GM19099 (cell line): ENCODE results near the gene FOXK1.

ENCODE experiments used
- POLR2A ChIP-seq: IDR thresholded peaks from 3 replicates; pipeline ENCODE4 v1.6.1; 2011; ENCODE audit warnings: low read depth; ENCODE audit not compliant: insufficient read length; ENCODE audit errors: extremely low read depth

The FOXK1 gene

DNA sequence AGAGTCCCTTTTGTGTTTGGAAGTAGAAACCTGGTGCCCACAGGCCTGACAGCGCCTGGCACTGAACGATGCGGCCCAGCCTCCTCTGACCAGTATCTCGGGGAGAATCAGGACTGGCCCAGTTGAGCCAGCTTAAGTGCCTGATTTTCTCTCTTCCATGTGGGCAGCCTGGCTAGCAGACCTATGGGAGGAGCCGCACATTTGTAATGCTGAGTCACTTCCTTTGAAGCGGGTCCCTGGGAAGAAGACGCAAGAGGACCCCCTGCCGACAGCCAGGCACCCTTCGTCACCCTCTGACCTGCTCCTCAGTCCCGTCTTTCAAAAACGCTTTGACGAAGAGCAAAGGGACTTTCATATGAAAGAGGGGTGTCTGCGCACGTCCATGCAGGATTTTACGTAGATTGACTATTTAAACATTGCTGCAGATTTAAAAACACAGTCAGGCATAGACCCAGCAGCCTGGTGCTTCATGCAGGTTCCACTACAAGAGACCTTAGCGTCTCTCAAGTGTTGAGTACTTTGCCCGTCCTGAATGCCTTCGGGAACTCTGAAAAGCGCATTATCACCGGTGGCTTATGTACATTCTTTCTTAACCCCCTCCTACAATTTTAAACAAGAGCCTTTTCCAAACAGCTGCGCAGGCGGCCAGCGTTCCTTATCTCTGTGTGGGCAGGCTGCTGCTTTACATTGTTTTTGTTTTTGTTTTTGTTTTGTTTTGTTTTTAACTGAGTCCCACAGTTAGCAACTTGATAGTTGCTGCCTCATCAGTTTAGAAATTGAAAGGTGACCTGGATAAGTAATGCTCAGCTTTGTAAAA lies 56.8 kb downstream of the FOXK1 start:
- TF ChIP-seq POLR2A = no peak

GRCh38 chr7:4739528-4739992 lies 57.5 kb downstream of the FOXK1 start:
- no peak for TF ChIP-seq POLR2A

GRCh38 chr7:4740796-4741195 lies 58.7 kb downstream of the FOXK1 start:
- no peak for TF ChIP-seq POLR2A

DNA sequence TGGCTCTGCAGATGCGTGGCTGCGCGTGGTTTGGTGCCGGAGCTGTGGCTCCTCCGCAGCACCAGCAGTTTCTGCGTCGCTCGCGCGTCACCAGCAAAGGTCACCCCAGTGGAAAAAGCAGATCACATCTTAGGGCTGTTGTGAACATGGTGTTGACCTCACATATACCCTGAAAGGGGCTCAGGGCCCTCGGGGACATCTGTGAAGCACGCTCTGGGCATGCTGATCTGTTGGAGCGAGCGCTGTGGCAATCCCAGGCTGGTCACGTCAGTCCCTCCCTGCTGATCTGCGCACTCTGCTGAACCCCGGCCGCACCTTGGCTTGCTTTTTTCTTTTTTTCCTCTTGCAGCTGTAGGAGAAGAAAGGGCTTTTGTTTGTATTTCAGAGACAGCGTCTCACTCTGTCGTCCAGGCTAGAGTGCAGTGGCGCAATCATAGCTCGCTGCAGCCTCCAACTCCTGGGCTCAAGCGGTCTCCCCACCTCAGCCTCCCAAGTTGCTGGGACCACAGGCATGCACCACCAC lies 60.0 kb downstream of the FOXK1 start:
- TF ChIP-seq POLR2A = no peak

DNA sequence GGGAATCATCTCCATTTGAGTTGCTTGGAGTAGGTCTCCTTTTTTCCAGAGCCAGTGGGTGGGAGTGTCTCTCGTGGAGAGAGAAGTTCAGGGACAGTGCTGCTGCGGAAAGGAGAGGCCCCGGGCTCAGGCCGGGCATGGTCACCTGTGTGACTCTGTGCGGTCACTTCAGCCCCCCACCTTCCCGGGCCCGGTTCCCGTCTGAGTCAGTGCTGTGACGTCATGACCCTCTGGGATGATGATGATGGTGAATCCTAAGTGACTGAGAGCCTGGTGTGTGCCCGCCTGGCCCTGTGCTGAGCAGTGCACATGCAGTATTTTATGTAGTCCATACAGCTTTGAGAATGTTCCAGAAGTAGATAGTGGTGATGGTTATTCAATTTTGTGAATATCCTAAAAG lies 60.8 kb downstream of the FOXK1 start:
- TF ChIP-seq POLR2A = no peak

DNA sequence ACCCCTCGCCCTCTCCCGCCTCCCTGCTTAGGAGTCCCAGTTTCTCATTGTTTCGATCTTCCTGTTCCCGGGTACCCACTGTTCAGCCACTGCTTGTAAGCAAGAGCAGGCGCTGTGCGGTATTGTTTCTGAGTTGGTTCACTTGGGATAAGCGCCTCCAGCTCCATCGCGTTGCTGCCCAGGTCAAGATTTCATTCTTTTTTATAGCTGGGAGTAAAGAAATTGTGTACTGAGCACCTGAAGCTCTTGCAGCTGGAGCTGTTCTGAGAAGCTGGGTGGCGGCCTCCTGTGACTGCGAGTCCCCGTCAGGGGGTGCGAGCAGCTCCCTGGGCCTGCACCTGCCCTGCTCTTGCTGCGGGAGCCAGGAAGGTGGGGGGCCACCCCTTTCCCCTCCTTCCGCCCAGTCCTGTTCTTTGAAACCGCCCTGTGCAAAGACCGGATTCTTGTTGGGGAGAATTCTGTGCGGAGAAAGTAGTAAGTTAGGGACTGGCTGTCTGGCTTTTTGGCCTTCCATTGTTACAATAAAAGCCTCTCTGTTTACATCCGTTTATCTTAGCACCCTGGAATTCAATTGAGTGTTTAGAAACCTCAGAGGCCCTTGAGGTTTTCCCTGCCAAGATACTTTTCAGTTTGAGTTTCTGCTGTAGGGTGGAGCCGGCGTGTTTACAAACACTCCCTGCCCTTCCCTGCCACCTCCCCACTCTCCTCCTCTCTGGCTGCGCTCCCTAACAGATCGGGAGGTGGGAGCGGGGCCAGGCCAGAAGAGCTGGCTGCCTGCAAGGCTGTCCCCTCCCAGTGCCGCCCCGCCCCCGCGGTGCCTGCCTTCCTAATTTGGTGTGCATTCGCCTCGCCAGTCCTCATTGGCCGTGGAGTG lies 62.5 kb downstream of the FOXK1 start:
- peak; percentile 57 for TF ChIP-seq POLR2A

DNA sequence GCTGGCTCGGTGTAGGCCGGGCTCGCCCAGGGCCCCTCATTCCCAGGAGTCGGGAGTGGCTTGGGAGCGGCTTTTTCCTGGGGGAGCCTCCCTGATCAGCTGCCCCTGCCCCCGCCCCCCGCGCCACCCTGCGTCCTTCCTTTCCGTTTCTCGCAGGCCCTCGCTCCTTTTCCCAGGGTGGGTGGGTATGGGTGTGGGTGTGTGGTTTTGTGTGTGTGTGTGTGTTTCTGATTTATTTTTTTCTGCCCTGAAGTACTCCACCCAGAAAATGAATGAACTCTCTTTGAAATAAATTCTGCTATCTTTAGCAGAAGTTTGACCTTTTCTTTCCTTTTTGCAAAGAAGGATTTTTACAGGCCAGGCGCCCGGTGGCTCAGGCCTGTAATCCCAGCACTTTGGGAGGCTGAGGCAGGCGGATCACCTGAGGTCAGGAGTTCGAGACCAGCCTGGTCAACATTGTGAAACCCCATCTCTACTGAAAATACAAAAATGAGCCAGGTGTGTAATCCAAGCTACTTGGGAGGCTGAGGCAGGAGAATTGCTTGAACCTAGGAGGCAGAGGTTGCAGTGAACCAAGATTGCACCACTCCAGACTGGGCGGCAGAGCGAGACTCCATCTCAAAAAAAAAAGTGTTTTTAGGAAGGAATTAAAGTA lies 63.3 kb downstream of the FOXK1 start:
- TF ChIP-seq POLR2A = no peak

GRCh38 chr7:4745971-4746919 lies 64.2 kb downstream of the FOXK1 start:
- TF ChIP-seq POLR2A = peak; percentile 45

GRCh38 chr7:4747013-4747412 lies 64.9 kb downstream of the FOXK1 start:
- no peak for TF ChIP-seq POLR2A

DNA sequence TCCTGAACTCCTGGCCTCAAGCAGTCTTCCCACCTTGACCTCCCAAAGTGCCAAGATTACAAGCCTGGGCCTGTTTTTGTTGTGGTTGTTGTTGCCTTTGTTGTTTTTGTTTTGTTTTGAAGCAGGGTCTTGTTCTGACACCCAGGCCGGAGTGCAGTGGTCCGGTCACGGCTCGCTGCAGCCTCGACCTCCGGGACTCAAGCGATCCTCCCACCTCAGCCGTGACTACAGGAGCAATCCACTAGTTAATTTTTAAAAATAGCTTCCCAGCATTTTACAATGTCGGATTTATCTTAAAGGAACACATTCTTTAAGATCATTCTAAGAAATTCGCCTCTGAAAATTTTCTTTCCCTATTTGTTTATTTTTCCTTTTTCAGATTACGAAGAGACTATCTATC lies 65.7 kb downstream of the FOXK1 start:
- no peak for TF ChIP-seq POLR2A

DNA sequence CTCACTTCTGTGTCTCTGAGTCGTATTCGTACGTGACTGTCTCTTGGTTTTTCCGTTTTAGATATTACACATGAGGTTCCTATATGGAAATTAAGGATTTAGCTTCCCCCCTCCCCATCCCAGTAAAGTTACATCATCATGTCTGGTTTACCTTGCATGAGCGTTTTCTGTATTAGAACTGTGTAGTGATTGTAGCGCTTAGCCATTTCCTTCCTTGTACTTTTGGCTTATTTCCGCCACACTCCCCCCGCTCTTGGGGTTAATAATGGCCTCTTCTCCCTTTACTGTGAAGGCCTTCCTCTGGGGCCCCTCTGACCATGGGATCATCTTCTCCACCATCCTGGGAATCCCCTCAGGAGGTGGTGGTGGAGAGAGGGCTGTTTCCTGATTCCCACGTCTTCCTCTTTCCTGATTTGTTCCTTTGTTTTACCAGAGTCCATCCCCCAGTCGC lies 66.2 kb downstream of the FOXK1 start:
- TF ChIP-seq POLR2A = no peak

GRCh38 chr7:4749363-4749762 lies 67.3 kb downstream of the FOXK1 start:
- no peak for TF ChIP-seq POLR2A

DNA sequence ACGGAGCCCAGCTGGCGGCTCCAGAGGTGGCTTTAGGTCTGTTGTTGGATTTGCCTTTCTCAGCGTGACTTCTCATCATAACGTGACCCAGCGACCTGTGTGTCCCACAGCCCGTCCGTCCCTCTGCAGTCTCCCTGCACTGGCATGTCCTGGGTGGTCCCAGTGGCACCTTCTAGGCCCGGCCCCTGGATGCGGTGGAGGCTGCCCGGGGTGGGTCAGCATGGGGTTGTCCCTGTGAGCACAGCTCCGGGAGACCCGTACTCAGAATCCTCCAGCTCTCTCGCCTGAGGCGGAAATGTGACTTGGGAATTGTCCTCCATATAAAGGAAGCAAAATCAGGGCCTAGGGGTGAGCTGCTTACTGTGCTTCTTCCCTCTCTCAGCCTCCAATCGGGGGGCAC lies 67.7 kb downstream of the FOXK1 start:
- TF ChIP-seq POLR2A = no peak

DNA sequence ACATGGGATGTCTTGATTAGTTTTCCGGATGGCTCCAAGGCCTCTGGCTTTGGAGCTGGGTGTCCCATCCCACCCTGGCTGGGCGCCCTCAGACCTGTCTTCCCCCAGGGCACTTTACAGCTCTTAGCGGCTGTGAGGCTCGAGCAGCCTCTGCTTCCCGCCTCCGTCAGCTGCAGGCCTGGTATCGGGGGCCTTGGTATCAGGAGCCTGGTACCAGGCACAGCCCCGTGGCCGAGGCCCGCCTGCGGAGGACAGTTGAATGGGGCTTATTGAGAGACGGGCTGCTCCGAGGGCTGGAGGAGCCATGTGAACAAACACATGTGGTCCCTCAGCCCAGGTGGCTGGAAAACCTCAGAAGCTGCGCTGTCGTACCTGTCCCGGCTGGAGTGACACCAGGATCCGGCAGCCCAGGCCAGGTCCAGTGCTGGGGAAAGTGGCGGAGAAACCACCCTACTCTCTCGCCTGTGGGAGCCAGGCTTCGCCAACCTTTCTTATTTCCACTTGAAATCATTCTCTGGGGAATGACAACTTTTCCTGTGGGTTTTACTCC lies 69.4 kb downstream of the FOXK1 start:
- no peak for TF ChIP-seq POLR2A
